HG02870 (cell line): ENCODE measurements around the gene GTF2A2.
"Not testable (repeated sequence)": the region's sequence is repeated elsewhere in the genome, so short reads cannot be mapped to it uniquely, and the experiment has no call there.

Experiments used
- ATAC-seq: cut with Tn5 transposase; IDR thresholded peaks from one replicate; pipeline ENCODE4 v1.9.1; 2021; ENCODE audit warnings: mild to moderate bottlenecking, moderate library complexity; ENCODE audit not compliant: unreplicated experiment

Gene GTF2A2, protein sequence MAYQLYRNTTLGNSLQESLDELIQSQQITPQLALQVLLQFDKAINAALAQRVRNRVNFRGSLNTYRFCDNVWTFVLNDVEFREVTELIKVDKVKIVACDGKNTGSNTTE

DNA sequence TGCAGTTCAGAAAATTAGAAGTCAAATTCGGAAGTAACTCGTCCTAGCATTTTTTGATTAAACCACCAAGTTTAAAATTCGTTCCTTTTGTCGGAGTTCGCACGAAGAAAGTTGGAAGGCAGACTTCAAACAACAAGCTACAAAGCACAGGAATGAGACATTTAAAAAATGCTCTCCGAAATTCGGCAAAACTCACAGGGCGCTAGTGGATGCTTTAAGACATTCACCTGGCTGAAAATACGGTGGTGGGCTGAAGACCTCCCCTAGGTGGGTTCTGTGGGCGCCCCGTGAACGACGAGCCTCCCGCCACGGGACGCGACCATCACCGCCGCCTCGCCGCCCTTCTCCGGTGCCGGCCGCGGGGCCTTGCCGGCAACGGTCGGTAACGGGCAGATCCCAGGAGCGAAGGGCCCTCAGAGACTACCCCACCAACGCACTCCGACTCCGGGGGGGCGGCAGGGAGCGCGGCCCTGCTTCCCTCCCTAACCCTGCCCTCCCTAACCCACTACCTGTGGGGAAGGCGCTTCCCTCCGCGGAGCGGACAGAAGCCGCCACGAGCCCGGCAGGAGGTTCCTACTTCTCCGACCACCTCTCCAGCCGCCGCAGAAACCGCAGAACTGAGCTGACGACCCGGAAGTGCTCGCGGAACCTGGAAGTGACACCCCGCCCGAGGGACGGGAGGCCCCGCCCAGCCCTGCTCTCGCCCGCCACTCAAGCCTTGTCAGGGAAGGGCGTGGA is at the start of gene GTF2A2:
GTF2A2 (minus strand) TSS at position 619 of the 738 bp plus-strand sequence. CDS start 5,238 bp downstream, outside the sequence.
- ATAC-seq, result peak; percentile 96

DNA sequence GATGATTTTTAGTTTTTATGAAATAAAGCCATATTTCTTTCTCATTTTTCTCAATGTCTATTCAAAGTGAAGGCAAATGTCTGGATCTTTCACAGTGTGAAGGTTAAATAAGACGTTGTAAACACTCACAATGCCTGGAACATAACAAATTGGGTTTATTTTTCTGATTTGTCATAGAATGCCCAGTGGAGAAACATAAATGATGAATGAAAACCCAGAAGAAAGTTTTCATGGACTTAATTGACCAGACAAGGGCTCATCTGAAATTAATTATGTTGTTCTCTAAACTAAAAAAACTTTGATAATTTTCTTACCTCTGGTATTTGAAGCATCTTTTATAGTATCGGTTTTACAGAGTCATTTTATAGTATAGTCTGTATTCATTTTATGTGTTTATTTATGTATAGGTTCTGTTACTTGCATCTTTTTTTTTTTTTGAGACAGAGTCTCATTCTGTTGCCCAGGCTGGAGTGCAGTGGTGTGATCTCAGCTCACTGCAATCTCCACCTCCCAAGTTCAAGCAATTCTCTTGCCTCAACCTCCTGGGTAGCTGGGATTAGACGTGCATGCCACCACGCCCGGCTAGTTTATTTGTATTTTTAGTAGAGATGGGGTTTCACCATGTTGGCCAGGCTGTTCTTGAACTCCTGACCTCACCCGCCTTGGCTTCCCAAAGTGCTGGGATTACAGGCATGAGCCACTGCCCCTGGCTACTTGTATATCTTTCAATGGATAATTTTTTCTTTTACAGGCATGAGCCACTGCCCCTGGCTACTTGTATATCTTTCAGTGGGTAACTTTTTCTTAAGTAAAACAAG is 46.9 kb upstream of the GTF2A2 start:
- no peak for ATAC-seq

DNA sequence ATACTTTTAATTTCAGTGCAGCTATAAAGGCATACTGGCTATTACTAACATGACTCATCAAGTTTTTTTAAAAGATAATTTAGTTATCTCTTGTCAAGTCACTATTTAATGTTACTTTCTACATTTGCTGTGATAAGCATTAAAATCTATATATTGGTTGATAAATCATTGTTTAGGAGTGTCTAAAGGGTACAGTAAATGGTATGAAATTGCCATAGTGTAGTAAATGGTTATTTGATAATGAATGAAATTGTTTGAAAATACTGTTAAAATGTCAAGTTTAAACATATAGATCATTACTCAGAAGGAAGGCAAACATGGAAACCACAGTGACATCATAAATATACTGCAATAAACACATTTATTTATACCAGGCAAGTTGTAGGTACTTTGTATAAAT is 45.0 kb upstream of the GTF2A2 start:
- ATAC-seq, result no peak

DNA sequence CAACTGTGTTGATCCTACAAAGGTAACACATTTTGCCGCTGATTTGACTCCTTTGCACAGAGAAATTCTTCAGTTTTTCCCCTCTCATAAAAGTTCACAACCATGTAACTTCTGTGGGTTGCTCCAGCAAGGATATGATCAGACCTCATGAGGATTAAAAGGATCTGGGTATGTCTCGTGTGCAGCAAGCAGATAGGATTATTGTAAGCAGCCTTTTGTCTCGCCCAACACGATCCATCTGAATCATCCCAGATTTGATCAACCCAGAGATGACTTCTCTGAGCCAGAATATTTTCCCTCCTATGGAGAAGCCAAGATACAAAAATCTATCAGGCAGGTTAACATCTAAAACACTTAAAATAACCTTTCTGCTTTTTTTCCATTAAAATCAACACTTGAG is 44.6 kb upstream of the GTF2A2 start:
- no peak for ATAC-seq

DNA sequence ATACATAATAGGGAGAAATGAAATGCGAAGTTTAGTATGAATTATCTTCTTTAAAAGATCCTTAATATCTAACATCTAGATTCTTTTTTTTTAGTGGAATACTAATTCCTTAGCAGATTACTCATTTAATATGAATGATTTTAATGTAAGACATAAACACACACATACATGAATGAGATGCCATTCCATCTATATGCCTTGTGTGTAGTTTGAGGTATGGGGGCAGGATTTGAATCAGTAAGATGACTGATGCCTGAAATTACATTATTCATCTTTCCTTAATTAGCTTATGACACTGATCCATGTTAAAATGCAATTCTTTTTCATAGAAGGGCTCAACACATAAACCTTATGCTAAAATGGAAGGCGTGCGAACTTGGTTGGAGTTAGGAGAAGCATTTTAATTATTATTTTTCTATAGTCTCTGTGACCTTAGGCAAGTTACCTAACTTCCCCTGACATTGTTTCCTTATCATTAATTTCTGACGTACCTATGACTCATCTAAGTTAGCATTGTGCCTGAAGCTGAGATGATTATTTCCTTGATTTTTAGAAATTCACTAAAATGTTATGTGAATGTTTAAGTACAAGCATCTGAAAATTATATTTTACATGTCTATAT is 42.6 kb upstream of the GTF2A2 start:
- ATAC-seq, result no peak

DNA sequence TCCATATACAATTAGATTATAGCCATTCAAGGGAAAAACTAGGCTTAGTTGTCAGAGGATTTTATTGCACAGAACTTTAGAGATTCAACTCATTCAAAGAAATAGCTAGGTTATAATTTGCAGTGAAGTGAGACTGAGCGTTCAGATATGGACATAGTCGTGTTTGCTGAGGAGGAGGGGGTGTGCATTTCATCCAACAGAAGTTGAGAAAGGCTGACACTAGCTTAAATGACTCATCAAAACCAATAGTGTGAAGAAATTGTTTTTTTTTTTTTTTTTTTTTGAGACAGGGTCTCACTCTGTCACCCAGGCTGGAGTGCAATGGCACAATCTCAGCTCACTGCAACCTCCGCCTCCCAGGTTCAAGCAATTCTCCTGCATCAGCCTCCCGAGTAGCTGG is 40.8 kb upstream of the GTF2A2 start:
- ATAC-seq, result not testable (repeated sequence)

DNA sequence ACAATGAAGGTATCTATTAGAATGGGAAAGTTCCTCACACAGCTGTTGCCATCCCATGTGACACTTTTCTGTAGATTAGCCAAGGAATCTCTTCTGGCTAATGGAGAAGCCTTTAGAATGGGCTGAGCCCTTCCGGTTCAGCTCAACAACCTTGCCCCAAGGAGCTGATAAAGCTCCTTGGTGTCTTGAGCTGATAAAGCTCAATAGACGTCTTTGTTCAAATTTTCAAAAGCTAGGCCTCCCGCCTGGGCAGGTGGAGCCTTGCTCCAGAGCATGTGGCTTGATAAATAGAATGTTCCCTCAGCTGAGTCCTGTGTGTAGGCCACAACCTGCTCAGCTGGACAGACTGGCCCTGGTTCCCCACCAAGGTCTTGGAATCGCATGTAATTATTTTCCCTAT is 39.0 kb upstream of the GTF2A2 start:
- no peak for ATAC-seq

DNA sequence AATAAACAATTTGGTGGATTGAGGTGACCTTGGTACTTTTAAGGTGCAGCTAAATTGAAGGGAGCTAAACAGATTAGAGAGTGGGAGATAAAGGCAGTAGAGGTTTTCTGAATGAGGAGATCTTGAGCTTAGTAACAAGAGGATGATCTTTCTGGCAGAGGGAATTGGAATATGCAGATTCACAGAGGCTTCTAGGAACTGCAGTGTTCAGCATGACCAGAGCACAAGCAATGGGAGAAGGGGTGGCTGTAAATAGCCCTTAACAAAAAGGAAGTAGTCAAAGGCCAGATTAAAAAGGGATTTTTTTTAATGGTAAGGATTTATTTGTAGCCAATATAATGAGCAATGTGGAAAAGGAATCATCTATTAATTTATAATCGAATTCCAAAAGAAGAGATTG is 37.5 kb upstream of the GTF2A2 start:
- no peak for ATAC-seq

DNA sequence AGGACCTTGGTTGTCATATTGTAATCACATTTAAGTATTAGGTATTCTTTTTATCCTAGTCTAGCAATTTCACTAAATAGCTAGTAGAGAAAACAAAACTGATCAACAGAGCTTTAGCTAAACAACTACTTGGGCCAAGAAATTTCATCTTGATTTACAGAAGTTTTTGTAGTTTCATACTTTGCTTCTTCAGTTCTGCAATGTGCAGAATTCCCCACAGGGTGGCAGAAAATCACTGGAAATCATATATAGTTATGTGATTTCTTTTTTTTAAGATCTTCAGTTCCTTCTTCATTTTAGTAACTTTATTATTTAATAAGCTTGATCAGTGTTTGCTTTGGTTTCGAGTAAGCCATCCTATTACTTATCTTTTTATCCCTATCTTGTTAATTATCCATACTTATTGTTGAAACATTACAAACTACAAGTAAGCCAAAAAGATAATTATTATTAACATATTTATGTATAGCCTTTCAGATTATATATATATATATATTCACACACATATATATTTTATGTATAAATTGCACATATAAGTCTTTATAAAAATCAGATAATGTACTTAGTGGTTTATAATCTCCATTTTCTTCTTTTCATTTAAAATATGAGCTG is 34.0 kb upstream of the GTF2A2 start:
- ATAC-seq, result no peak

DNA sequence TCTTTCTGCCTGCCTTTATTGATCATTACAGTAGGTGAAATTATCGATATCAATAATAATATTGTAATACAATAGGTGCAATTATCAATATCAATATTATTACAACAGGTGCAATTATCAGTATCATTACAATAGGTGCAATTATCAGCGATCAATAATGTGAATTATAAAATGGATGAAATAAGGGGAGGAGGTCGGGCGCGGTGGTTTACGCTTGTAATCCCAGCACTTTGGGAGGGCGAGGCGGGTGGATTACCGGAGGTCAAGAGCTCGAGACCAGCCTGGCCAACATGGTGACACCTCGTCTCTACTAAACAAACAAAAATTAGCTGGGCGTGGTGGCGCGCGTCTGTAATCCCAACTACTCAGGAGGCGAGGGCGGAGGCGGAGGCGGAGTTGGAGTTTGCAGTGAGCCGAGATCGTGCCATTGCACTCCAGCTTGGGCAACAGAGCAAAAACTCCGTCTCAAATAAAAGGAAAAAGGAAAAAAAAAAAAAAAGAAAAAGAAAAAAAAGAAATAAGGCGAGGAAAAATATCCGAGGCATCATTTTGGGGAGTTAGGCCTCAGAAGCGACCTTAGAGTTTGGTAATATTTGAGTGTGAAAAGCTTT is 32.4 kb upstream of the GTF2A2 start:
- no peak for ATAC-seq

DNA sequence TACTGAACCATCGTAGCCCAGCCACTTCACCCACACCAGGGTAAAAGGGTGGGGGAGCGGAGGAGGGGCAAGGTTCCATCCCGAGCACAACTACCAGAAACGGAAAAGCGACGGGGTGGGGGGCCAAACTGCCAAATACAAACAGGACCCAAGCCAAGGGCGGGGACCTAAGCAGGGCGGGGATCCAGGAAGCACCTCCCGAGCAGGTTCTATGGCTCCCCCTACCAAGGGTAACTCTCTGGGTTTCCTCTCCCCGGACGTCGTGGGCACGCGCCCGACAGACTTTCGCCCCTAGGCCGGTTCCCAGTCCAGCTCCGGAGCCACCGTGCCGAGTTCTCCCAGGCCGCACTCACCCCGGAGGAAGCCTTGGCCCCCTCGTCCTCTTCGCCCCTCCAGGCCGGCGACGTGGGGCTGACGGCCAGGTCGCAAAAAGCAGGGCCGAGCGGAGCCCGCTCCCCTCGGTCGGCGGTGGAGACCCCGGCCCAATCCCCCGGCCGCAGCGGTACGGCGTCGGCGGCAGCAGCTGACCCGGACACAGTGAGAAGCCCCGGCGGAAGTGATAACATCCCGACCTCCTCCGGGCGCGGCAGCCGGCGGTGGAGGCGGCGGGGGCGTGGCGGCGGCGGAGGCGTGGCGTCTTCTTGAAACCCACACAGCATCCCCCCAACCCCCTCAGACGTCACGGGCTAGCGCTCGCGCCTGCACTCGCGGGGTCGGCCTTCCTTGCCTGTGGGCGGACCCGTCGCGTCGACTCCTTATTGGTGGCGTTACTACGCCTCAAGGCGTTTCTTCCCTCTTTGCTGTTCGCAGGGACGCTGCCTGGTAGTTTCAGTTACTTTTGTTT is 31.7 kb upstream of the GTF2A2 start, which contains the start of gene BNIP2:
BNIP2 (minus strand) TSS at position 539 of the 844 bp plus-strand sequence. CDS start 6,863 bp downstream, outside the sequence.
- peak; percentile 85 for ATAC-seq

DNA sequence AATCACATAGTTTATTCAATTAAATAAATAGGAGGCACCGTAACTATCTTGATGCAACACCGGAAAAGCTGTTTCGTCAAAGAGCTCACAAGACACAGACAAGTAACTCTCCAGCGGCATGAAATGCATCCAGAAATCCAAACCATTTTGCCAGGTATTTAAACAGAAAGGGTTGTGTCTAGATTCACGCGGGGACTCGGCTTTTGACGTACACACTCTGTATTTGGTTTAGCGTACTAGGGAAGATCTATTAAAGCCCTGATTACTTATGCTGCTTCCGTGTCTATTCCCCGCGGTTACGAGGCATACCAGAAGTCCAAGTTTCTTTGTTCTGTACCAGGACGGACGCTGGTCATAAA is 31.1 kb upstream of the GTF2A2 start:
- ATAC-seq, result peak; percentile 2

DNA sequence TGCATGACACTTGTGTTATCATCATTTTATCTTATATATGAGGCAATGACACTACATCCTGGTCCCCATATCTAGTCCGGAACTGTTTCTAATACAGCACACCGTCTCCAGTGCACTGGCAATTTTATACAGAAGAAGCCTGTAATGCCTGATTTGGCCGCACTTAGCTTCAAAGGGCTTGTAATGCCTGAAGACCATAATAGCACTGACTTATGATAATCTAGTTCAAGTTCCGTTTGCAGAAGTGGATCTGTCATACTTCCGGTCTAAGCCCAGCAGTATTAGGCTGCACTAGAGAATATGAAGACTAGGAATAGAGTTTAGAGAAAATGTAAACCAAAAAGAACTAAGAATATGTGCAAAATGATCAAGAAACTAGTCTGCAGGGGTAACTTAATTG is 30.5 kb upstream of the GTF2A2 start:
- ATAC-seq, result no peak

DNA sequence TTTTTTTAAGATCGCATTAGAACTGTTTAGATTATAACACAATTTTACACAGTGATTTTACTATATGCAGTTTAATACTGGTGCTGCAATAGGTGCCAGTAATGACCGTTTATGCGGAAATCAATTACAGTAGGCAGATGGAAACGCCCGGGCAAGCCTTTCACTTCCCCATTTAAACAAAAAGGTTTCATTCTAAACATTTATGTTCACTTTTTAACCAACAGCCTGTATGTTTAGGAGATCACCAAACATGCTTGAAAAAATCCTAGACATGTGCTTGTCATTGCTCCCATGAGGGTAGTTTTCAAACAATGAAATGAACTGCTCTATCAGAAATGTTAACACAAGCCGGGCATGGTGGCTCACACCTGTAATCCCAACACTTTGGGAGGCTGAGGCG is 29.1 kb upstream of the GTF2A2 start:
- no peak for ATAC-seq

DNA sequence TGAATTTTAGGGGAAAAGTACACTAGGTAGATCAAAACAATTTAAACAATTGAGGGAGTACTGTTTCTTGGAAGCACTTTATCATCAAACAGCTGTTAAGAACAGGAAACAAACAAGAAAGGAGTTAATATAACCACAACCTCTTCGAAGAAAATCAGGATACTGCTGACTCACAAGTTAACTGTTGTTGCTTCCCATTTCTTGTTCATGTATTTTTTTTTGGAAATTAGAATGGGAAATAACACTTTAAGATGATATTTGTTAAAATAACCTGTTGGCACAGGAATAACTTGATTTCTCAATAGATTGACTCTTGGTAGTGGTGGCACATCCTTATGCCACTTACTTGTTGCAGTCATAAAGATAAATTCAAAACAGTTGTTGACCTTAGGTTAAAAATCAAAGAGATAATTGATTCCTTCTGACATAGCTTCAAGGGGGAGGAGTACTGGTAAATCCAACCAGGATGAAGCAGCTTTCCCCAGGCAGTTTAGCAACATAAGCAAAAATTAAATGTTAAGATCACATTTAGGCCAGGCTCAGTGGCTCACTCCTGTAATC is 28.5 kb upstream of the GTF2A2 start:
- no peak for ATAC-seq

DNA sequence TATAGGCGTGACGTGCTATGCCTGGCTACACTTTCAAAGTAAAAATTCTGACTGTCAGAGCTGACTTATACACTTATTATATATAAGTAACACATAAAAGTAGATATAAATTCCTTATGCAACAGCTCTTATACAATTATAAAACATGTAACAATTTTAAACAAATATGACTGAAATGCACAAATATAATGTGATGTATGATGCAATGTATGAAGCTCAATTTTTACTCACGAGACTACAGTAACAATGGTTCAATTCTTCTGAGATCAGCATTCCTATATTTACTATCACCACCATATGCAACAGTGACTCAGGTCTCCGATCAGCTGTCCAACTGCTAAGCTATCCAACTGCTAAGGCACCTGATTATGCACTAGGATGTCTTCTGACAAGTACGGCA is 23.6 kb upstream of the GTF2A2 start:
- ATAC-seq, result no peak

DNA sequence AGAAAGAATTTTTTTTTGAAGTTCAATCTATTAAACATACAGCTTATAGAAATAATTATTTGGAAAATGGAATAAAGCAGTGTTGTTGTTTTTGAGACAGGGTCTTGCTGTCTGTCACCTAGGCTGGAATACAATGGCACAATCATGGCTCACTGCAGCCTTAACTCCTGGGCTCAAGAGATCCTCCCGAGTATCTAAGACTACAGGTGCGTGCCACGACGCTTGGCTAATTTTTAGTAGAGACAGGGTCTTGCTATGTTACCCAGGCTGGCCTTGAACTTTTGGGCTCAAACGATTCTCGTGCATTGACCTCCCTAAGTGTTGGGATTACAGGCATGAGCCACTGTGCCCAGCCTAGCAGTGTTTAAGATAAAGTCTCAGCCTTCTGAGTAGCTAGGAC is 23.0 kb upstream of the GTF2A2 start:
- no peak for ATAC-seq

DNA sequence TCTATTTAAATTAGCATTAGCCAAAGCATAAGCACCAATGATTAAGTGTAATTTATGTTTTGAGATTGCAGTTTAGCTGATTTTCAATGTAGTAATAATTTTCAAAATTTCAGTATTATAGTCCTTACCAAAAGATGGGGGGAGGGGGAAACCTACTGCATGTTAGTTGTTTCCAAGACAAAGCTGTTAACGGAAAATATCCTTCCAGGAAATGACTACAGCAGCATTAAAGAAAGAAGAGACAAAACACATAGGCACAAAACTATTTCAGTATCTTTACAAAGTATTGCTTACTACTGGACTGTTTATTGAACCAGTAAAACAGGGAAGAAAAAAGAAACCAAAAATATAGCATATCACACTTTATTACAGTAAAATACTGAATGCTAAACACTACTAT is 21.3 kb upstream of the GTF2A2 start:
- no peak for ATAC-seq

DNA sequence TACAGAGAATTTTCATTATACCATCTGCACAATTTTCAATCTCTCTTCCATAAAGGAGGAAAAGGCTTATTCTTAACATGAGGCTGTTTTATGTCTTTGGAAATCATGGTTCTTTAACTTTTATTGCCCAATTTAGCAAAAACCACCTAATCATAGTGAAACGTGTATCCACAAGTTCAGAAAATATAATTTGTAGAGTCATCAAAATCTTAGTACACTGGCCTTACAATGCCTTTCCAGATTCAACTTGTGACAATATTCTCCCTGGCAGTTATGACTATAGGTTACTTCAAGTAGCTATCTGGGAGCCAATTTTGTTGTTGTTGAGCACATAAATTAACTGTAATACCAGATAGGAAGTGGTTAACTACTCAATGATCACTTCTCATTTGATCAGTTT is 20.9 kb upstream of the GTF2A2 start:
- ATAC-seq, result no peak

DNA sequence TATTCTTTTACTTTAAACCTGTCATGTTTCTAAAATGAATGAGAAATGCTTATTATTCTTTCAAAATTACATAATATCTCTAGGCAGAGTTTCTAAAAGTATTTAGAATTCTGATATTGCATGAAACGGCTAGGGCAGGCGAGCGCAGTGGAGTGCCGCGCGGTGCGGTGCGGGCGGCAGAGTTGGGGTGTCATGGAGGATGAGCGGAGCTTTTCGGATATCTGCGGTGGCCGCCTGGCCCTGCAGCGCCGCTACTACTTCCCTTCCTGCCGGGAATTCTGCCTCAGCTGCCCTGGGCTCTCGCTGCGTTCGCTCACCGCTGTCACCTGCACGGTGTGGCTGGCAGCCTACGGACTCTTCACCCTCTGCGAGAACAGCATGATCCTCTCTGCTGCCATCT is 19.2 kb upstream of the GTF2A2 start:
- no peak for ATAC-seq
